Neuronal stem cell (in vitro differentiated cells): ENCODE results near the gene FAM161B.

ENCODE experiments used
- DNase-seq: peaks from one replicate; pipeline ENCODE4 v3.0.0-alpha.2; 2013; ENCODE audit warnings: low spot score
- H2AFZ ChIP-seq: one replicate; pipeline ENCODE4 v1.6.1; 2013; ENCODE audit warnings: mild to moderate bottlenecking, low read length, inconsistent platforms
- H2AK5ac ChIP-seq: 2 replicates; pipeline ENCODE4 v1.6.1; 2013; ENCODE audit warnings: low read depth, mild to moderate bottlenecking, inconsistent platforms, low read length, moderate library complexity, mixed read lengths
- H2BK120ac ChIP-seq: 2 replicates; pipeline ENCODE4 v1.6.1; 2013; ENCODE audit warnings: low read depth, mild to moderate bottlenecking, inconsistent platforms, low read length, moderate library complexity, mixed read lengths
- H2BK12ac ChIP-seq: one replicate; pipeline ENCODE4 v1.6.1; 2013; ENCODE audit warnings: low read length, inconsistent platforms
- H2BK15ac ChIP-seq: 2 replicates; pipeline ENCODE4 v1.6.1; 2013; ENCODE audit warnings: mild to moderate bottlenecking, low read length, inconsistent platforms, mixed read lengths
- H2BK5ac ChIP-seq: one replicate; pipeline ENCODE4 v1.6.1; 2013; ENCODE audit warnings: inconsistent platforms, mild to moderate bottlenecking, low read length, moderate library complexity
- H3K14ac ChIP-seq: one replicate; pipeline ENCODE4 v1.6.1; 2013; ENCODE audit warnings: low read length, inconsistent platforms
- H3K18ac ChIP-seq: 2 replicates; pipeline ENCODE4 v1.6.1; 2013; ENCODE audit warnings: low read length, inconsistent platforms
- H3K23ac ChIP-seq: 2 replicates; pipeline ENCODE4 v1.6.1; 2013; ENCODE audit warnings: low read depth, mild to moderate bottlenecking, mixed read lengths, low read length, inconsistent platforms; ENCODE audit not compliant: poor library complexity
- H3K27ac ChIP-seq: replicated peaks from 3 replicates; pipeline ENCODE4 v1.5.1; 2013; ENCODE audit warnings: low read length, inconsistent platforms
- H3K27me3 ChIP-seq, 3 experiments: 2 replicates each; pipeline ENCODE4 v1.6.1; 2013; ENCODE audit warnings: low read length in 3 of 3, mild to moderate bottlenecking in 2 of 3, inconsistent platforms in 1 of 3, low read depth in 1 of 3, mixed read lengths in 1 of 3, moderate library complexity in 1 of 3; ENCODE audit not compliant: control insufficient read depth in 3 of 3, insufficient read depth in 3 of 3
- H3K36me3 ChIP-seq, 2 donors: replicated peaks in 1 of 2; 2 replicates each; pipeline ENCODE4 v1.6.1; 2013; ENCODE audit warnings: low read length in 2 of 2; ENCODE audit not compliant: control insufficient read depth in 2 of 2, insufficient read depth in 2 of 2
- H3K4ac ChIP-seq: 2 replicates; pipeline ENCODE4 v1.6.1; 2013; ENCODE audit warnings: inconsistent platforms, mild to moderate bottlenecking, low read length, moderate library complexity
- H3K4me1 ChIP-seq, 2 donors: 1 replicate in 1 of 2; 2 replicates in 1 of 2; pipeline ENCODE4 v1.6.1; 2013; ENCODE audit warnings: low read length in 2 of 2, low read depth in 1 of 2; ENCODE audit not compliant: control insufficient read depth in 2 of 2, insufficient read depth in 1 of 2
- H3K4me2 ChIP-seq: one replicate; pipeline ENCODE4 v1.6.1; 2013; ENCODE audit warnings: mild to moderate bottlenecking, low read length, inconsistent platforms; ENCODE audit not compliant: insufficient read depth, poor library complexity, severe bottlenecking
- H3K4me3 ChIP-seq, 2 donors: 2 replicates each; pipeline ENCODE4 v1.5.1; 2013; ENCODE audit warnings: low read length in 2 of 2, mild to moderate bottlenecking in 2 of 2, inconsistent platforms in 1 of 2, moderate library complexity in 1 of 2
- H3K79me1 ChIP-seq: one replicate; pipeline ENCODE4 v1.6.1; 2013; ENCODE audit warnings: low read depth, mild to moderate bottlenecking, inconsistent platforms, low read length, moderate library complexity
- H3K9ac ChIP-seq: one replicate; pipeline ENCODE4 v1.6.1; 2013; ENCODE audit warnings: mild to moderate bottlenecking, low read depth, low read length, inconsistent platforms; ENCODE audit not compliant: poor library complexity
- H3K9me3 ChIP-seq, 2 donors: replicated peaks in 1 of 2; 2 replicates each; pipeline versions ENCODE3 to v1.6.1; 2013; ENCODE audit warnings: low read length in 2 of 2, mild to moderate bottlenecking in 2 of 2, inconsistent platforms in 1 of 2, low read depth in 1 of 2, mixed read lengths in 1 of 2, moderate library complexity in 1 of 2; ENCODE audit not compliant: control insufficient read depth in 2 of 2, insufficient read depth in 1 of 2
- H4K8ac ChIP-seq: one replicate; pipeline ENCODE4 v1.6.1; 2013; ENCODE audit warnings: low read depth, mild to moderate bottlenecking, inconsistent platforms, low read length, moderate library complexity
- H4K91ac ChIP-seq: one replicate; pipeline ENCODE4 v1.6.1; 2013; ENCODE audit warnings: low read length, low read depth, mild to moderate bottlenecking, inconsistent platforms; ENCODE audit not compliant: poor library complexity
- WGBS, 2 donors: extraction: QIAGEN DNeasy Blood & Tissue Kit; methylation state at CpG; one replicate each; pipeline ENCODE4 v1.1.7; 2013; ENCODE audit warnings: missing lambda C conversion rate in 2 of 2, mixed read lengths in 1 of 2; ENCODE audit not compliant: insufficient read length in 2 of 2, insufficient replicate concordance in 1 of 2; ENCODE audit errors: extremely low coverage in 2 of 2; 5-methylcytosine and 5-hydroxymethylcytosine counted together

Gene FAM161B

DNA sequence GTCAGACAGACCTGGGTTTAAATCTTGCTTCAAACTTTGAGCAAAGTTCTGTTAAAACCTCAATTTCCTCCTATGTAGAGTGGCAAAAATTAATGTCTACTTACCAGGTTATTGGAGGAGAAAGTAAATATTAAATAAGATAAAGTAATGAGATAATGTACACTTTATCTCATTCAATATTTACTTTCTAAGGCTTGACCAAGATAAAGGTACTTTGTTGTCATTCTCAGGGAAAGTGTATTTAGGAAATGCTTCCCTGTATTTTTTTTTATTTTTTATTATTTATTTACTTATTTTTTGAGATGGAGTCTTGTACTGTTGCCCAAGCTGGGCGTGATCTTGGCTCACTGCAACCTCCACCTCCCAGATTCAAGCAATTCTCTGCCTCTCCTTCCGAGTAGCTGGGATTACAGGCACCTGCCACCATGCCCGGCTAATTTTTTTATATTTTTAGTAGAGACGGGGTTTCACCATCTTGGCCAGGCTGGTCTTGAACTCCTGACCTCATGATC is 4.7 kb downstream of the FAM161B start:
- Histone ChIP-seq H2BK15ac (no peak overlapping the region), H3K4me1 (no peaks in the 10 kb centered on the region), H3K18ac (no peak overlapping the region), H4K91ac (no peak overlapping the region), H3K9ac (no peak overlapping the region), H3K14ac (no peak overlapping the region), H3K4me3 (no peak overlapping the region), H3K4me2 (no peak overlapping the region), H3K79me1 (no peaks in the 10 kb centered on the region), H3K27ac (no peak overlapping the region), H3K9me3 (no peaks in the 10 kb centered on the region), H3K36me3 (peaks cover 0 to 6% of the 10 kb centered on the region in 2 donors), H4K8ac (no peak overlapping the region), H3K4ac (no peak overlapping the region), H2BK120ac (no peak overlapping the region), H2AK5ac (no peak overlapping the region), H3K27me3 (no peaks in the 10 kb centered on the region), H2AFZ (no peak overlapping the region), H3K23ac (no peak overlapping the region), H2BK12ac (no peak overlapping the region), H2BK5ac (no peak overlapping the region)
- WGBS, 2 donors, result no CpG with 5 or more reads among the region's 4 CpGs
- DNase-seq, result no peak

DNA sequence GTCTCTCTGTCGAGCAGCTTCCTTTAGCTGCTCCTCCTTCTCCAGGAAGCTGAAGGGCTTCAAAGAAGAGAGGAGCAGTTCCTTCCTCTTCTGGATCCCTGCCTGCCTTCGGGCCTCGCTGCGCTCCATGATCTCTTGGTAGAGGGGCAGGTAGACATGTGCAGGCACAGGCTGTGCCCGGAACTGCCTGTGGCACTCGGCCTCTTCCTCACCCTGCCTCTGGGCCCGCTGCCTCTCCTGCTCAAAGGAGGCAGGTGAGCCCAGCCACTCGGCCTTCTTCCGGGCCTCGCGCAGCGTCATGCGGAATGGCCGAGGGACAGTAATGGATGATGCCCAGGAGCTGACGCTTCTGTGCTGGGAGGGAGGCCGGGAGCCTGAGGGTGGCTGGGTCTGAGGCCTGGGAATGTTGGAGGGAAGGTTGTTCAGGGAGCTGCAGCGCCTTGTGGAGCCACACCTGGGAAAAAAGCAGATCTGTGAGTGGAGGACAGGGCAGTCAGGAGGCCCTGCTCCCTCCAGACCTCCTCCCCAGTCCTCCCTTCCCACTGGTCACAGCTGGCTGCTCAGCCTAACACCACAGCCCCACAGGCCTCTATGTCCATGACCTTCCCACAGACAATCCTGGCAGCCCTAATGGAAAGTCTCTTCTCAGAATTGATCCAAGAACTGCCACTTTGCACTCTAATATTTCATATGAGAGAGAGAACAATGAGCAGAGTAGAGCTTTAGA is 5.3 kb downstream of the FAM161B start:
- no peak overlapping the region for H2BK5ac ChIP-seq
- no peaks in the 10 kb centered on the region for H3K9me3 ChIP-seq
- DNase-seq, result no peak
- no peak overlapping the region for H3K4me2 ChIP-seq
- no peak overlapping the region for H2BK120ac ChIP-seq
- no peak overlapping the region for H2BK12ac ChIP-seq
- peaks cover 0 to 2% of the 10 kb centered on the region in 2 donors for H3K4me1 ChIP-seq
- peak overlapping the region; percentile 38 for H3K9ac ChIP-seq
- no peak overlapping the region for H3K14ac ChIP-seq
- H3K27me3 ChIP-seq, result no peaks in the 10 kb centered on the region
- no peak overlapping the region for H3K18ac ChIP-seq
- H3K4me3 ChIP-seq, result no peak overlapping the region
- H2AFZ ChIP-seq, result no peak overlapping the region
- no peak overlapping the region for H3K27ac ChIP-seq
- no peak overlapping the region for H2AK5ac ChIP-seq
- H2BK15ac ChIP-seq, result no peak overlapping the region
- H3K4ac ChIP-seq, result no peak overlapping the region
- no peaks in the 10 kb centered on the region for H3K79me1 ChIP-seq
- no peak overlapping the region for H4K8ac ChIP-seq
- peaks cover 0 to 6% of the 10 kb centered on the region in 2 donors for H3K36me3 ChIP-seq
- WGBS, 2 donors, result no CpG with 5 or more reads among the region's 17 CpGs
- no peak overlapping the region for H3K23ac ChIP-seq
- no peak overlapping the region for H4K91ac ChIP-seq

DNA sequence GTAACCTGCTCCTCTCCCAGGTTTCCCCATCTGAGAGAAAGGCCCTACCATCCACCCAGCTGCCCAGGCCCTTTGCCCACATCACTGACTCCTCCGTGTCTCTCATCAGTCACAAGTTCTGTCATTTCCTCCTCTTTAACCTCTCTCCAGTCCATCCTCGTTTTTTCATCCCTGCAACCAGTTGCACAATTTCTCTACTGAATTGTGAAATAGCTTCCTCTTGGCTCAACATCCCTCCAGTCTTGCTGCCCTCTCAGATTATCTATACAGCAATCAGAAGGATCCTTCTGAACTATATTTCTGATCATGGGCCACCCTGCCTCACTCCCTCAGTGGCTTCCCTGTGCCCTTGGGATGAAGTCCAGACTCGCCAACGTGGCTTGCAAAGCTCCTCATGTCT is 6.8 kb downstream of the FAM161B start:
- H2AFZ ChIP-seq, result no peak overlapping the region
- H3K9ac ChIP-seq, result no peak overlapping the region
- H3K14ac ChIP-seq, result no peak overlapping the region
- H3K9me3 ChIP-seq, result no peaks in the 10 kb centered on the region
- H3K27me3 ChIP-seq, result no peaks in the 10 kb centered on the region
- no peak overlapping the region for H3K27ac ChIP-seq
- no peak for DNase-seq
- no peak overlapping the region for H3K23ac ChIP-seq
- no peak overlapping the region for H2AK5ac ChIP-seq
- no peaks in the 10 kb centered on the region for H3K79me1 ChIP-seq
- H2BK5ac ChIP-seq, result no peak overlapping the region
- H2BK120ac ChIP-seq, result no peak overlapping the region
- H4K91ac ChIP-seq, result no peak overlapping the region
- no peak overlapping the region for H2BK12ac ChIP-seq
- peaks cover 0 to 2% of the 10 kb centered on the region in 2 donors for H3K4me1 ChIP-seq
- H3K18ac ChIP-seq, result no peak overlapping the region
- H3K4ac ChIP-seq, result no peak overlapping the region
- no peak overlapping the region for H3K4me3 ChIP-seq
- H3K36me3 ChIP-seq, result peaks cover 0 to 6% of the 10 kb centered on the region in 2 donors
- no peak overlapping the region for H3K4me2 ChIP-seq
- no peak overlapping the region for H2BK15ac ChIP-seq
- WGBS, 2 donors, result no CpG with 5 or more reads among the region's 4 CpGs
- H4K8ac ChIP-seq, result no peak overlapping the region

DNA sequence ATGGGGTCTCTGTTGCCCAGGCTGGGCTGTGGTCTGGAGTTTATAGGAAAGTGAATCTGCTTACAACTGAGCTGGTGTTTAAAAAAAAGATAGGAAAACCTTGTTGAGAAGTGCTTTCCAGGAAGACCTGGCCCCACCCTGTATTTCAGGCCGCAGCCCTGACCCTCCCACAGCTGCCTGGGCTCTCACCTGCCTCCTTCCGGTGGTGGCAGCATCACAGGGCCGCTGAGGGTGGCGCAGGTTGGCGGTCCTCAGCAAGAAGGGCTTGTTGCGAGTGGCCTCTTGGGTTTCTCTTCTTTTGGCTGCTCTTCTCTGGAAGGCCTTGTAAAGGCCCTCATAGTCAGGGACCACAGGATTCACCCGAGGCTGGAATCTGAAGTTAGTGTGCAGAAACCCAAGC is 7.7 kb downstream of the FAM161B start:
- no peak overlapping the region for H2BK5ac ChIP-seq
- H3K9me3 ChIP-seq, result no peaks in the 10 kb centered on the region
- H3K4me3 ChIP-seq, result no peak overlapping the region
- peaks cover 0 to 15% of the 10 kb centered on the region in 2 donors for H3K36me3 ChIP-seq
- no peak overlapping the region for H2AK5ac ChIP-seq
- no peaks in the 10 kb centered on the region for H3K79me1 ChIP-seq
- H3K27me3 ChIP-seq, result no peaks in the 10 kb centered on the region
- DNase-seq, result no peak
- H2BK12ac ChIP-seq, result no peak overlapping the region
- H3K4ac ChIP-seq, result no peak overlapping the region
- H3K27ac ChIP-seq, result no peak overlapping the region
- no CpG with 5 or more reads among the region's 7 CpGs for WGBS, 2 donors
- no peak overlapping the region for H3K23ac ChIP-seq
- H2BK120ac ChIP-seq, result no peak overlapping the region
- H2BK15ac ChIP-seq, result no peak overlapping the region
- no peak overlapping the region for H3K4me2 ChIP-seq
- H3K9ac ChIP-seq, result no peak overlapping the region
- H4K91ac ChIP-seq, result no peak overlapping the region
- no peak overlapping the region for H3K14ac ChIP-seq
- peaks cover 0 to 2% of the 10 kb centered on the region in 2 donors for H3K4me1 ChIP-seq
- no peak overlapping the region for H2AFZ ChIP-seq
- no peak overlapping the region for H3K18ac ChIP-seq
- no peak overlapping the region for H4K8ac ChIP-seq
